Measurements from ENCODE around the gene ADGRB2. TPM values are rescaled to one million over a fixed set of nuclear protein-coding genes. Genes with fewer than 3 reads are reported as not detected.

The ADGRB2 gene
- total RNA-seq, 1 experiment from 2014 or later = 12.3 TPM

DNA sequence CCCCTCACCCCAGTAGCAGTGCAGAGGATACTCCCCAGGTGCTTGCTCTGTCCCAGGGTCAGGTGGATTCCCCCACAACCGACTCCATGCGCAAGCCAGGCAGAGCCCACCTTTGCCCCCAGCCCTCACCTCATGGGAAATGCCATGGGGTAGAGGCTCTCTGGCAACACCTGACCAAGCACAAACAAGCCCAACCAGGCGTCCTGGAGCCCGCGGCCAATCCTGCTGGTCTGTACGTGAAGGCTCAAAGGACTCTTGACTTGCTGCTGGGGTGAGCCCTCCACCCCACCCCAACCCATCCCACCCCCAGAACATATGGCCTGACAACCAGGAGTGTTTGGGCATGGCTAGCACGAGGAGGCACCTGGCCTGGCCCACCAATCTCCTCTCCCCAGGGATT is 1.8 kb downstream of the ADGRB2 start:
- Histone ChIP-seq H3K9me2 (replicated peaks; ENCODE audit: low read length) (no peaks in the 10 kb centered on the region), H3K4me1 (ENCODE audit: insufficient read depth, low read length) (peaks cover 24% of the 10 kb centered on the region), H3K4me2 (ENCODE audit: low read length) (peak overlapping the region; percentile 100), H3K4me3 (ENCODE audit: low read length) (peak overlapping the region; percentile 78), H3K9ac (ENCODE audit: low read length) (no peak overlapping the region), H3K9me3 (ENCODE audit: low read length) (no peaks in the 10 kb centered on the region), H3K79me2 (ENCODE audit: low read length) (0 out of 2 replicates have a peak, but pooled peaks cover 5% of the 10 kb centered on the region), H4K20me1 (ENCODE audit: low read length) (no peaks in the 10 kb centered on the region), H2AFZ (ENCODE audit: low read length) (peak overlapping the region; percentile 76; the same call in 1 of the 2 replicates), H3K36me3 (ENCODE audit: low read depth, low read length) (no peaks in the 10 kb centered on the region), H3K27me3 (ENCODE audit: low read length) (no peaks in the 10 kb centered on the region), H3K27ac (ENCODE audit: low read length) (no peak overlapping the region), H3F3A (ENCODE audit: low read length, unreplicated experiment) (no peaks in the 10 kb centered on the region)
- no peak for TF ChIP-seq EZH2phosphoT487 (IDR thresholded peaks at IDR 0.05; ENCODE audit: borderline replicate concordance, low read length)
- TF ChIP-seq EZH2 (IDR thresholded peaks at IDR 0.05; ENCODE audit: low read length, unreplicated experiment) = no peak
- TF ChIP-seq, protein P1, sequence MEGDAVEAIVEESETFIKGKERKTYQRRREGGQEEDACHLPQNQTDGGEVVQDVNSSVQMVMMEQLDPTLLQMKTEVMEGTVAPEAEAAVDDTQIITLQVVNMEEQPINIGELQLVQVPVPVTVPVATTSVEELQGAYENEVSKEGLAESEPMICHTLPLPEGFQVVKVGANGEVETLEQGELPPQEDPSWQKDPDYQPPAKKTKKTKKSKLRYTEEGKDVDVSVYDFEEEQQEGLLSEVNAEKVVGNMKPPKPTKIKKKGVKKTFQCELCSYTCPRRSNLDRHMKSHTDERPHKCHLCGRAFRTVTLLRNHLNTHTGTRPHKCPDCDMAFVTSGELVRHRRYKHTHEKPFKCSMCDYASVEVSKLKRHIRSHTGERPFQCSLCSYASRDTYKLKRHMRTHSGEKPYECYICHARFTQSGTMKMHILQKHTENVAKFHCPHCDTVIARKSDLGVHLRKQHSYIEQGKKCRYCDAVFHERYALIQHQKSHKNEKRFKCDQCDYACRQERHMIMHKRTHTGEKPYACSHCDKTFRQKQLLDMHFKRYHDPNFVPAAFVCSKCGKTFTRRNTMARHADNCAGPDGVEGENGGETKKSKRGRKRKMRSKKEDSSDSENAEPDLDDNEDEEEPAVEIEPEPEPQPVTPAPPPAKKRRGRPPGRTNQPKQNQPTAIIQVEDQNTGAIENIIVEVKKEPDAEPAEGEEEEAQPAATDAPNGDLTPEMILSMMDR (conservative IDR thresholded peaks at IDR 0.05; ENCODE audit: low read depth, low read length) = no peak
- POLR2A ChIA-PET (ENCODE audit: unreplicated experiment) = interaction anchor here (0.7 kb wide), 2 partner anchors 90 to 311 kb away, joined by 3 read pairs; partner anchors contain the start of gene TMEM39B
- CTCF ChIA-PET = interaction anchor here (0.6 to 0.9 kb wide), 3 partner anchors 16 to 176 kb away, joined by 3 to 8 read pairs (median 7); partner anchors contain the start of gene PTP4A2
- no TSS peak for BruUV-seq (replicated peaks)
- intact Hi-C loops (cut with micrococcal nuclease) = loop anchor here (1.0 to 5.0 kb wide), 3 partner anchors 27 to 175 kb away; partner anchors contain the start of gene PTP4A2
- no peak; the same call in 1 of the 2 replicates for ATAC-seq
- DNase-seq = no peak

- POLR2A ChIA-PET (ENCODE audit: unreplicated experiment) = interaction anchor here (0.6 to 0.7 kb wide), 2 partner anchors 89 to 252 kb away, joined by 3 to 9 read pairs; no protein-coding TSS in a partner anchor
Observed at GRCh38 chr1:31761883-31762282, 2.3 kb downstream of the ADGRB2 start.

More at GRCh38 chr1:31761883-31762282, 2.3 kb downstream of the ADGRB2 start:
- intact Hi-C loops (cut with micrococcal nuclease) = loop anchor here (1.0 to 5.0 kb wide), 4 partner anchors 27 to 175 kb away; partner anchors contain the start of gene PTP4A2
- H3K9ac ChIP-seq (ENCODE audit: low read length) = no peak overlapping the region
- H3K36me3 ChIP-seq (ENCODE audit: low read depth, low read length) = no peaks in the 10 kb centered on the region
- TF ChIP-seq, protein P1 (conservative IDR thresholded peaks at IDR 0.05; ENCODE audit: low read depth, low read length) = no peak
- TF ChIP-seq EZH2phosphoT487 (IDR thresholded peaks at IDR 0.05; ENCODE audit: borderline replicate concordance, low read length) (no peak), EZH2 (IDR thresholded peaks at IDR 0.05; ENCODE audit: low read length, unreplicated experiment) (no peak)
- H3K79me2 ChIP-seq (ENCODE audit: low read length) = 0 out of 2 replicates have a peak, but pooled peaks cover 5% of the 10 kb centered on the region
- ATAC-seq (no peak), DNase-seq (peak; percentile 50)
- no peaks in the 10 kb centered on the region for H3F3A ChIP-seq (ENCODE audit: low read length, unreplicated experiment)
- no TSS peak for BruUV-seq (replicated peaks)
- peaks cover 24% of the 10 kb centered on the region for H3K4me1 ChIP-seq (ENCODE audit: insufficient read depth, low read length)
- CTCF ChIA-PET = interaction anchor here (0.5 to 0.9 kb wide), 4 partner anchors 10 to 199 kb away, joined by 4 to 7 read pairs (median 5); no protein-coding TSS in a partner anchor
- no peaks in the 10 kb centered on the region for H3K9me3 ChIP-seq (ENCODE audit: low read length)
- H3K27me3 ChIP-seq (ENCODE audit: low read length) = no peaks in the 10 kb centered on the region
- no peak overlapping the region for H3K27ac ChIP-seq (ENCODE audit: low read length)
- H3K4me2 ChIP-seq (ENCODE audit: low read length) = peak overlapping the region; percentile 100
- peak overlapping the region; percentile 99 for H3K4me3 ChIP-seq (ENCODE audit: low read length)
- no peak overlapping the region for H2AFZ ChIP-seq (ENCODE audit: low read length)
- H4K20me1 ChIP-seq (ENCODE audit: low read length) = no peaks in the 10 kb centered on the region
- no peaks in the 10 kb centered on the region for H3K9me2 ChIP-seq (replicated peaks; ENCODE audit: low read length)
